ENCODE measurements around the gene MEDAG. TPM values are rescaled to one million over a fixed set of nuclear protein-coding genes. Genes with fewer than 3 reads are reported as not detected.

The MEDAG gene
- total RNA-seq: not detected

- peaks cover 3% of the 10 kb centered on the region for H3K36me3 Mint-ChIP-seq
- peaks cover 16% of the 10 kb centered on the region for H3K4me1 Mint-ChIP-seq
- no peak for DNase-seq
- no peak within 1 kb of the TSS for H3K27ac Mint-ChIP-seq
- ATAC-seq (ENCODE audit: low read depth): no peak
- H3K9me3 Mint-ChIP-seq: no peaks in the 10 kb centered on the region
- peaks cover 68% of the 10 kb centered on the region for H3K27me3 Mint-ChIP-seq
- H3K4me3 Mint-ChIP-seq: no peak within 1 kb of the TSS
- POLR2A ChIA-PET: no interaction called here
Observed at GRCh38 chr13:30905932-30906383, at the start of gene MEDAG. Gene MEDAG, plus strand, starts transcription at chr13:30906271. Its CDS starts 245 bp downstream, at chr13:30906516.

DNA sequence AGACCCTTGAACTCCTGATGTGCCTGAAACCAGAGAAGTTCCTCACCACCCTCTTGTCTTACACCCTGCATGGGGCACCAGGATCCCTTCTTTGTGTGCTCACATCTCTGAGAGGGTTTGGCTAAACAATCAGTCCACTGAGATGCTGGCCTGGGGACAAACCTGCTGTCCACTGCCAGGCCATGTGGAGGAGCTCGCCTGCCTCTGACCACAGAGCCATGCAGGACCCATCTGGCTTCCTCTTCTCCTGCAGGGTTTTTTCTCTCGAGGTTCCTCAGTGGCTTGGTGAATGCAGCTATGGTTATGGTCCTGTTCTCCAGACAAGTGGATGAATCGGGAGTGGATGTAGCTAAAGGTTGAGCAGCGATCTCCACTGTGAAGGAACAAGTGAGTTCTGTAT, 49.1 kb upstream of the MEDAG start:
- POLR2A ChIA-PET: no interaction called here

DNA sequence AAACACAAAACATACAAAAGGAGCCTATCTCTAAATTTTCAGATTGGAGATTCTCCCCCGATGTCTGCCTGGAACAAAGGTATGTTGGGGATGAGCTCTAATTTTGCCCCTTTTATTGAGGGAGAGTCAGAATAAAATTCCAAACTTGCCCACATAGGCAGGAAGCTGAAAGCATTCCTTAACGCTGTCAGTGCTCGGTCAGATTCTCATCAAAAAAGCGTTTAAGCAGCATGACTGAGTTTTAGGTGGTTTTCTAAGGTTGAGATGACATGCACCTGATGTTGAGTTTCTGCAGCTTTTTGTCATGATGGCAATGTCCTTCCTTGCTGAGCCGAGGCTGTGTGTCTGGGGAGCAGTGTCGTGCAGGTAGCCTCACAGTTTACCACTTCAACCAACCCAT, 48.4 kb upstream of the MEDAG start:
- POLR2A ChIA-PET: no interaction called here
- ATAC-seq (ENCODE audit: low read depth) (no peak), DNase-seq (no peak)
- Mint-ChIP-seq H3K27ac (no peak overlapping the region), H3K27me3 (peaks cover 6% of the 10 kb centered on the region), H3K9me3 (no peaks in the 10 kb centered on the region), H3K36me3 (no peaks in the 10 kb centered on the region), H3K4me3 (no peak overlapping the region), H3K4me1 (no peaks in the 10 kb centered on the region)

More for the DNA sequence above, 49.1 kb upstream of the MEDAG start:
- Mint-ChIP-seq H3K36me3 (no peaks in the 10 kb centered on the region), H3K27me3 (peaks cover 6% of the 10 kb centered on the region), H3K4me3 (no peak overlapping the region), H3K4me1 (no peaks in the 10 kb centered on the region), H3K9me3 (no peaks in the 10 kb centered on the region), H3K27ac (no peak overlapping the region)
- ATAC-seq (ENCODE audit: low read depth): no peak
- DNase-seq: no peak

- H3K36me3 Mint-ChIP-seq: no peaks in the 10 kb centered on the region
- H3K4me1 Mint-ChIP-seq: no peaks in the 10 kb centered on the region
- no peak overlapping the region for H3K27ac Mint-ChIP-seq
- peaks cover 9% of the 10 kb centered on the region for H3K27me3 Mint-ChIP-seq
- no peak overlapping the region for H3K4me3 Mint-ChIP-seq
- DNase-seq (no peak), ATAC-seq (ENCODE audit: low read depth) (no peak)
- no peaks in the 10 kb centered on the region for H3K9me3 Mint-ChIP-seq
- POLR2A ChIA-PET: no interaction called here
Observed at GRCh38 chr13:30859326-30859725, 46.7 kb upstream of the MEDAG start.

DNA sequence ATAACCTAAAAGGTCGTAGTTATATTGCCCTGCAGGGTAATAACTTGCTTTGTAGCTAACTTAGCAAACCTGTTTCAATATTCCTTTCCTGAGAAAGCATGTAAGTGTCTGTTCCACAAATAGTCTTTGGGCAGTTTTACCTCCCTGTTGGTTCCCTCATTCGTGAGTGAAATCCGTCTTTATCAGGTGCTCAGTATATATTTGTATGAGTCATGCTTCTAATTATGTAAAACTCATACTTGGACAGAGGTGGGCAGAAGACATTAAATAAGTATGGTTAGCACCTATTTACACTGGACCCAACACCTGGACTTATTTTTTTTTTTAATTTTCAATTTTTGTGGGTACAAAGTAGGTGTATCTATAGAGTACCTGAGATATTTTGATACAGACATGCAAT, 44.9 kb upstream of the MEDAG start:
- peaks cover 9% of the 10 kb centered on the region for H3K27me3 Mint-ChIP-seq
- H3K9me3 Mint-ChIP-seq: no peaks in the 10 kb centered on the region
- POLR2A ChIA-PET: no interaction called here
- H3K36me3 Mint-ChIP-seq: no peaks in the 10 kb centered on the region
- ATAC-seq (ENCODE audit: low read depth): no peak
- no peak for DNase-seq
- no peak overlapping the region for H3K27ac Mint-ChIP-seq
- H3K4me1 Mint-ChIP-seq: no peaks in the 10 kb centered on the region
- no peak overlapping the region for H3K4me3 Mint-ChIP-seq

DNA sequence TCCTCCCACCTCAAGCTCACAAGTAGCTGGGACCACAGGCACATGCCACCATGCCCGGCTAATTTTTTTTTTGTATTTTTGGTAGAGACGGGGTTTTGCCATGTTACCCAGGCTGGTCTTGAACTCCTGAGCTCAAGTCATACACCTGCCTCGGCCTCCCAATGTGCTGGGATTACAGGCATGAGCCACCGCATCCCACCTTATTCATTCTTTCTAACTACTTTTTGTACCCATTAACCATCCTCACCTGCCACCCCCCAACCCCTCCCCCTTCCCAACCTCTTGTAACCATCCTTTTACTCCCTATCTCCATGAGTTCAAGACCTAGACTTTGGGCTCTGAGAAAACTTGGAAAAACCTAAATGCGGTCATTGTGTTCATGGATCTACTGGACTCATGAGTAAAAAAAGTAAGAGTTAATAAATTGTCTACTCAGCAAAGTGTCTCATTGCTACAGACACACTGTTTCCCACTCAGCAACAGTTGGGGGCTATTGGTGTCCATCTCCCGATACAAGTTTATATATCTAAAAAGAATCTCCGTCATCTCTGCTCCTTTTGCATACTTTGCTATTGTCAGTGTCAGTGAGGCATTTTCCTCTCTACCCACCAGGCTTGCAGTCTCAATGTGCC, 44.1 kb upstream of the MEDAG start:
- Mint-ChIP-seq H3K27me3 (peaks cover 13% of the 10 kb centered on the region), H3K36me3 (no peaks in the 10 kb centered on the region), H3K4me1 (no peaks in the 10 kb centered on the region), H3K27ac (no peak overlapping the region), H3K9me3 (no peaks in the 10 kb centered on the region), H3K4me3 (no peak overlapping the region)
- DNase-seq: no peak
- ATAC-seq (ENCODE audit: low read depth): no peak
- POLR2A ChIA-PET: no interaction called here

DNA sequence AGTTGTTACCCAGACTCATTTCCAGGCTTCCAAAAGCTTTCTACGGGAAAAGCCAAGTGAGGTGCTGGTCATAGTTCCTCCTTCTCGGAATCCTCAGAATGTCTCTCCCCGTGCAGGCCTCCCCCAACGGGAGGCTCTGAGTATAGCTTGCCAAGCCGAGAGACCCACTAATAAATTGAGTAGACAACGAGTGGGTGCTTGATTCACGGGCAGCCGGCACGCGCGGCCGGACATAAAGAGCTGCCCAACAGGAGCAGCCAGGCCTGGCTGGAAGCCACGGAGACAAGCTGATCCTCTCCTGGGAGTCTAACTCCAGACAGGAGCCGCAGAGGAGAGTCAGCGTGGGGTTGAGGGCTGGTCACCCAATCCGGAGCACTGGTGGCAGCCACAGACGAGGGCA, 43.4 kb upstream of the MEDAG start:
- no peaks in the 10 kb centered on the region for H3K36me3 Mint-ChIP-seq
- no peak for DNase-seq
- H3K27ac Mint-ChIP-seq: no peak overlapping the region
- no peaks in the 10 kb centered on the region for H3K9me3 Mint-ChIP-seq
- POLR2A ChIA-PET: no interaction called here
- no peaks in the 10 kb centered on the region for H3K4me1 Mint-ChIP-seq
- peaks cover 16% of the 10 kb centered on the region for H3K27me3 Mint-ChIP-seq
- H3K4me3 Mint-ChIP-seq: no peak overlapping the region
- no peak for ATAC-seq (ENCODE audit: low read depth)

DNA sequence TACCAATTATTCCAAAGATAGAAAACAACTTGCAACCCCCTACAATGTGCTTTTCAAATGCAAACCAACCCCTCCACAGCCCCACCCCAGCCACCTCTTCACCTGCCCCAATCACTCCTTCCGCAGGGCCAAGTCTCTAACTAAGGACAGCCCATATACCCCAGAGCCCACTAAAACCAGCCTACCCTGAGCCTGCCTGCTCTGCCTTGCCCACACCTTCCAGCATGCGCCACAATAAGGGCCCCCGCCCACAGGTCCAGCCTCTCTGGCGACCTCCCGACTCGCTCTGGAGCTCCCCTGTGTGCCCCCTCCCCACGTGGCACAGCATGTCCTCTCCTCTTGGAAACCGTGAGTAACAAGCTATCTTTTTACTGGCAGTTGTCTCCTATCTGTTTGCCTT, 42.8 kb upstream of the MEDAG start:
- DNase-seq (no peak), ATAC-seq (ENCODE audit: low read depth) (no peak)
- Mint-ChIP-seq H3K36me3 (no peaks in the 10 kb centered on the region), H3K27ac (no peak overlapping the region), H3K27me3 (peaks cover 17% of the 10 kb centered on the region), H3K4me3 (no peak overlapping the region), H3K4me1 (no peaks in the 10 kb centered on the region), H3K9me3 (no peaks in the 10 kb centered on the region)
- POLR2A ChIA-PET: no interaction called here

GRCh38 chr13:30863796-30864195, 42.3 kb upstream of the MEDAG start:
- Mint-ChIP-seq H3K4me1 (no peaks in the 10 kb centered on the region), H3K9me3 (no peaks in the 10 kb centered on the region), H3K27ac (no peak overlapping the region), H3K27me3 (peaks cover 15% of the 10 kb centered on the region), H3K36me3 (no peaks in the 10 kb centered on the region), H3K4me3 (no peak overlapping the region)
- DNase-seq (no peak), ATAC-seq (ENCODE audit: low read depth) (no peak)
- POLR2A ChIA-PET: no interaction called here

GRCh38 chr13:30864433-30865122, 41.5 kb upstream of the MEDAG start:
- H3K4me3 Mint-ChIP-seq: no peak overlapping the region
- no peaks in the 10 kb centered on the region for H3K36me3 Mint-ChIP-seq
- no peak for DNase-seq
- no peak overlapping the region for H3K27ac Mint-ChIP-seq
- POLR2A ChIA-PET: no interaction called here
- peaks cover 15% of the 10 kb centered on the region for H3K27me3 Mint-ChIP-seq
- ATAC-seq (ENCODE audit: low read depth): no peak
- H3K9me3 Mint-ChIP-seq: no peaks in the 10 kb centered on the region
- H3K4me1 Mint-ChIP-seq: no peaks in the 10 kb centered on the region

DNA sequence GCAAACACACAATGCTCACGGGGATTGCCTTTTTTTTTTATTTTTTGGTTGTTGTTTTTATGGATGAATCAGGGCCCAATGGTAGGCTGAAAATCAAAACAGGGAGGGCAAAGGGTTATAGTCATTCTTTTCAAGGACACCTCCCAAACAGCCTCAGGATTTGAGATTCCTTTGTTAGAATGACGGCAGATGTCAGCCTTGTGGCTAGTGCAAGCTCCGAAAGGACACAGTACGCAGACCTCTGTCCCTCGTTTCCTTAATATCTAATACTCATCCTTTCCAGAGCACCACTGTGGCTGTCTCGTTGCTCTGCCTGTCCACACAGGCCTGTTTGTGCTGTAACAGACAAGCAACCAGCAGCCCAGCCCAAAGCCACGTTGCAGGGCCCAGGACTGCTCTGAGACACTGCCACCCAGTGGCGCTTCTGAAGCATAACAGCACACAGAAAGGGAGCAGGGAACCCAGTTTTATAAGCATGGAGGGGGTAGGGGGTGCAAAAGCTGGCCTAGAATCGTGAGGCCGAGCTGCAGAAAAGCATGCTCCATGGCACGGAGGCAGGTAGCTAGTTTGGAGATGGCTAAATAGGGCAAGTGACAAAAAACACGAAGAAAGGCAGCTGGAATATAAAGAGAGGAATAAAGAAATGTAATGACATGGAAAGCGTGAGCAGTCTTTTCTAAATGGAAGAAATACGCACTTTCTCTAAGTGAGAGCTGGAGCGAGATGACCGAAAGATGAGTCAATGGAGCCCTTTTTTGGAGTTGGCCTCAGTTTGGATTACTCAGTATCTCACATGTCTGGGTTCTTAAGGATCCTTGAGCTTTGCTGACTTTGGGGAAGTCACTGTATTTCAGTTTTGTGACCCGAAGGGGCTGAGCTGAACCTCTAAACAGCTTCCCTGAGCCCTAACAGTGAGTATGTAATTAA, 40.7 kb upstream of the MEDAG start:
- ATAC-seq (ENCODE audit: low read depth): peak; percentile 87
- POLR2A ChIA-PET: no interaction called here
- no peaks in the 10 kb centered on the region for H3K9me3 Mint-ChIP-seq

GRCh38 chr13:30866677-30867076, 39.4 kb upstream of the MEDAG start:
- DNase-seq (no peak), ATAC-seq (ENCODE audit: low read depth) (no peak)
- Mint-ChIP-seq H3K27me3 (peaks cover 20% of the 10 kb centered on the region), H3K27ac (no peak overlapping the region), H3K36me3 (no peaks in the 10 kb centered on the region), H3K4me1 (no peaks in the 10 kb centered on the region), H3K9me3 (no peaks in the 10 kb centered on the region), H3K4me3 (no peak overlapping the region)
- POLR2A ChIA-PET: no interaction called here

More for the DNA sequence above, 40.7 kb upstream of the MEDAG start:
- Mint-ChIP-seq H3K4me3 (no peak overlapping the region), H3K36me3 (no peaks in the 10 kb centered on the region), H3K4me1 (no peaks in the 10 kb centered on the region), H3K27ac (no peak overlapping the region), H3K27me3 (peaks cover 20% of the 10 kb centered on the region)
- peak; percentile 55 for DNase-seq

GRCh38 chr13:30867089-30867669, 38.9 kb upstream of the MEDAG start:
- no peak overlapping the region for H3K27ac Mint-ChIP-seq
- no peaks in the 10 kb centered on the region for H3K4me1 Mint-ChIP-seq
- POLR2A ChIA-PET: no interaction called here
- peaks cover 20% of the 10 kb centered on the region for H3K27me3 Mint-ChIP-seq
- ATAC-seq (ENCODE audit: low read depth) (no peak), DNase-seq (no peak)
- no peaks in the 10 kb centered on the region for H3K36me3 Mint-ChIP-seq
- no peaks in the 10 kb centered on the region for H3K9me3 Mint-ChIP-seq
- no peak overlapping the region for H3K4me3 Mint-ChIP-seq

Measured in activated naive CD8-positive, alpha-beta T cell treated with anti-CD3 and anti-CD28 coated beads, Interleukin-2, amount 10 ng/mL, durations not matched to agents 7 days and 5 days (primary cell).